T-helper 17 cell (primary cell): ENCODE results near the gene CAMK2D. TPM values are rescaled to one million over a fixed set of nuclear protein-coding genes. Genes with fewer than 3 reads are reported as not detected.
"Not testable (repeated sequence)": the region's sequence is repeated elsewhere in the genome, so short reads cannot be mapped to it uniquely, and the experiment has no call there.

Experiments used
- ATAC-seq: fragments of 150-1000 bp; cut with Tn5 transposase; 2 replicates; pipeline ENCODE4 v1.10.0; 2021; ENCODE audit warnings: mild to moderate bottlenecking, moderate library complexity
- DNase-seq, 3 donors: peaks; one replicate each; pipeline versions ENCODE4 v3.0.0 to v3.0.0-alpha.2; 2020 to 2021
- H3K9me3 ChIP-seq: one replicate; pipeline ENCODE4 v1.7.0; 2013; ENCODE audit warnings: low read length, mild to moderate bottlenecking; ENCODE audit not compliant: control insufficient read depth, poor library complexity, severe bottlenecking
- H3K27ac Mint-ChIP-seq: one replicate; pipeline ENCODE4 v1.8.0; 2022; ENCODE audit warnings: mild to moderate bottlenecking, moderate library complexity, mixed read lengths
- H3K27me3 Mint-ChIP-seq: one replicate; pipeline ENCODE4 v1.8.0; 2022; ENCODE audit warnings: mixed read lengths
- H3K36me3 Mint-ChIP-seq: one replicate; pipeline ENCODE4 v1.8.0; 2022; ENCODE audit warnings: low read depth, mixed read lengths
- H3K4me1 Mint-ChIP-seq: one replicate; pipeline ENCODE4 v1.8.0; 2022; ENCODE audit warnings: mild to moderate bottlenecking, mixed read lengths
- H3K4me3 Mint-ChIP-seq: one replicate; pipeline ENCODE4 v1.8.0; 2022; ENCODE audit warnings: mild to moderate bottlenecking, moderate library complexity, mixed read lengths
- total RNA-seq, 4 donors: library from RNA in 2 of 4; stranded (reverse) in 2 of 4; gene quantifications; one replicate each; pipeline ENCODE4 v1.2.3 and lab custom pipeline; 2022 to 2026

Gene CAMK2D
- total RNA-seq, 2 donors from 2014 or later: 28.6 to 31.6 TPM

GRCh38 chr4:113776679-113777078 lies 15.1 kb upstream of the CAMK2D start:
- Mint-ChIP-seq H3K27ac (no peak overlapping the region), H3K4me1 (peaks cover 2% of the 10 kb centered on the region), H3K4me3 (no peak overlapping the region), H3K36me3 (no peaks in the 10 kb centered on the region), H3K27me3 (no peaks in the 10 kb centered on the region)
- no peaks in the 10 kb centered on the region for H3K9me3 ChIP-seq
- ATAC-seq (no peak), DNase-seq (no peak)

DNA sequence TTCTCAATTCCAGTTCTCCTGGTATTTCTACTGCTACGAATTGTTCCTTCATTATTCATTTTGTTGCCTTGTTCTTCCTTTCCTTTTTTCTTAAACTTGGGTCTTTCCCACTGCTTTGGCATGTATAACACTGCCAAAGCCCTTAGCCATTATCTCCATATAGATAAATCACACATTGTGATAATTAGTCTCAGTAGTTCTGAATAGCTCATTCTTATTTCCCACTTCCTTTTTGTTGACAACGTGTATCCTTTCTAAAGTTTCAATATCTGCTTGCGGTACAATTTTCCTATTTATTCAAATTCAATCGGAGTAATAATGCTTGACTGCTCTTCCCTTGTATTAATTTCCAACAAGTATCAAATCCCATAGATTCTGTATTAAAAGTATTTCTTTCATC lies 14.5 kb upstream of the CAMK2D start:
- no peaks in the 10 kb centered on the region for H3K9me3 ChIP-seq
- H3K4me3 Mint-ChIP-seq: no peak overlapping the region
- no peaks in the 10 kb centered on the region for H3K27me3 Mint-ChIP-seq
- no peak for DNase-seq
- H3K27ac Mint-ChIP-seq: no peak overlapping the region
- H3K4me1 Mint-ChIP-seq: peaks cover 2% of the 10 kb centered on the region
- no peak for ATAC-seq
- no peaks in the 10 kb centered on the region for H3K36me3 Mint-ChIP-seq

DNA sequence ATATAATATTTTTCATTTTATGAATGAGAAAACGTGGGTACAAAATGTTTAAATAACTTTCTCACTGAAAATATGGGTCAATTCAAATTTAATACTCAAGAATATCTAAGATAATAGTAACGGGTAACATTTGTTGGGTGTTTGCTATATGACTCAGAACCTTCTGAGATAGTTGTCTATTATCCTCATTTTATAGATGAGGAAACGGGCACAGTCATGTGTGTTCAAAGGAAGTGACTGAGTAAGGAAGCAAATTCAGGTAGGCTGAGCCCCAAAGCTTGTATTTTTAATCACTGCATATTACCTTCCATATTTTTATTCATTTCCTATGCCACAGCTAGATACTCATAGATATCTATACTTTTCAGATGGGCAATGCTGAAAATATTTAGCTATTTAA lies 12.2 kb upstream of the CAMK2D start:
- no peaks in the 10 kb centered on the region for H3K9me3 ChIP-seq
- Mint-ChIP-seq H3K36me3 (no peaks in the 10 kb centered on the region), H3K27me3 (no peaks in the 10 kb centered on the region), H3K4me3 (no peak overlapping the region), H3K4me1 (peaks cover 2% of the 10 kb centered on the region), H3K27ac (no peak overlapping the region)
- no peak for DNase-seq
- ATAC-seq: no peak

- Mint-ChIP-seq H3K36me3 (no peaks in the 10 kb centered on the region), H3K4me3 (no peak overlapping the region), H3K27ac (no peak overlapping the region), H3K27me3 (no peaks in the 10 kb centered on the region), H3K4me1 (peaks cover 2% of the 10 kb centered on the region)
- H3K9me3 ChIP-seq: no peaks in the 10 kb centered on the region
- no peak for DNase-seq
- no peak for ATAC-seq
Measured at GRCh38 chr4:113773014-113773413, 11.5 kb upstream of the CAMK2D start.

DNA sequence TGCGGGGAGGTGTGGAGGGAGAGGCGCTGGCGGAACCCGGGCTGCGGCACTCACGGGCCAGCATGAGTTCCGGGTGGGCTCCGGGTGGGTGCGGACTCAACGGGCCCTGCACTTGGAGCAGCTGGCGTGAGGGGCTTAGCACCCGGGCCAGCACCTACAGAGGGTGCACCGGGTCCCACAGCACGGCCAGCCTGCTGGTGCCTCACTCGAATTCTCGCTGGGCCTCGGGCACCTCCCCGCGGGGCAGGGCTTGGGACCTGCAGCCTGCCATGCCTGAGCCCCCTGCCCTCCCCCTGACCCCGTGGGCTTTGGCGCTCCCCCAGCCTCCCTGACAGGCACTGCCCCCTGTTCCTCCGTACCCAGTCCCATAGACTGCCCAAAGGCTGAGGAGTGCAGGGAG lies 10.8 kb upstream of the CAMK2D start:
- H3K36me3 Mint-ChIP-seq: no peaks in the 10 kb centered on the region
- ATAC-seq (no peak), DNase-seq (no peak)
- no peak overlapping the region for H3K4me3 Mint-ChIP-seq
- no peak overlapping the region for H3K27ac Mint-ChIP-seq
- H3K4me1 Mint-ChIP-seq: peaks cover 2% of the 10 kb centered on the region
- no peaks in the 10 kb centered on the region for H3K9me3 ChIP-seq
- H3K27me3 Mint-ChIP-seq: no peaks in the 10 kb centered on the region

DNA sequence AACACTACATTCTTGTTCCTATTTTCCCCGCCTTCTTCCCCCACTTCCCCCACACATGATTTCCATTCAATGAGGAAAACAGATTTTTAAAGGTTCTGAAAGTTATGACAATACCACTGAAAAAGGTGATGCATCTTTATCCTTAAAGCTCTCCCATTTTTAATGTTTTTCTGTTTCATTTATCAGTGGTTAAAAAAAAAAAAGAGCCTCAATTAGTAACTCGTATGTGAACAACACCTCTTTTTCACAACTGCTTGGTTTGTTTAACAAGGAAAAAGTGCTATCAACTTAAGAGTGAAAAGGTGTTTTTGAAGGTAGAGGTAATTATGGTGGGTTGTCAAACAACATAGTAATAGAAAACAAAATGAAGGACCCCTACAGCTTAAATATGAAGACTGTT lies 8.2 kb upstream of the CAMK2D start:
- Mint-ChIP-seq H3K27me3 (peaks cover 8% of the 10 kb centered on the region), H3K36me3 (no peaks in the 10 kb centered on the region), H3K4me1 (peaks cover 2% of the 10 kb centered on the region), H3K4me3 (no peak overlapping the region), H3K27ac (no peak overlapping the region)
- DNase-seq (no peak), ATAC-seq (no peak)
- no peaks in the 10 kb centered on the region for H3K9me3 ChIP-seq

- H3K27ac Mint-ChIP-seq: no peak overlapping the region
- no peak overlapping the region for H3K4me3 Mint-ChIP-seq
- DNase-seq (no peak), ATAC-seq (no peak)
- peaks cover 4% of the 10 kb centered on the region for H3K4me1 Mint-ChIP-seq
- H3K36me3 Mint-ChIP-seq: no peaks in the 10 kb centered on the region
- no peaks in the 10 kb centered on the region for H3K9me3 ChIP-seq
- H3K27me3 Mint-ChIP-seq: peaks cover 8% of the 10 kb centered on the region
Measured at GRCh38 chr4:113768952-113769351, 7.4 kb upstream of the CAMK2D start.

DNA sequence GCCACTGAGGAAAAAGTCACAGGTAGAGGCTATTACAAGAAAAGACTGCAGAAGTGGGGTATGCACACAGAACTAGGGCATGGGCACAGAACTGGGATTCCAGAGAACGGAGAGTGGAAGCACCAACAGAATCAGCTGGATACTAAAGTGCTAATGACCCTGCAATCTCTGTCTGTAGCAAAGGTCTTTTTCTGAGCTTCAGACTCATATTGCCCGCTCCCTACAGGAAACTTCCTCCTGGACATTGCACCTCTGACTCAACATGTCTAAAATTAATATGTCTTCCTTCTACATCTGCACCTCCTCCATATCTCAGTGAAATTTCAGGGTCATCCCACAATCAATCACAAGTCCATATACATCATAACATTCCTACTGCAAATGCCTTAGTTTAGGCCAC lies 5.3 kb upstream of the CAMK2D start:
- H3K36me3 Mint-ChIP-seq: no peaks in the 10 kb centered on the region
- no peaks in the 10 kb centered on the region for H3K9me3 ChIP-seq
- H3K4me1 Mint-ChIP-seq: peaks cover 12% of the 10 kb centered on the region
- H3K27me3 Mint-ChIP-seq: peaks cover 8% of the 10 kb centered on the region
- no peak overlapping the region for H3K4me3 Mint-ChIP-seq
- no peak for DNase-seq
- H3K27ac Mint-ChIP-seq: no peak overlapping the region
- no peak for ATAC-seq

GRCh38 chr4:113764720-113765264 lies 3.3 kb upstream of the CAMK2D start:
- no peak for ATAC-seq
- no peak for DNase-seq
- no peaks in the 10 kb centered on the region for H3K9me3 ChIP-seq
- Mint-ChIP-seq H3K27me3 (peaks cover 8% of the 10 kb centered on the region), H3K4me1 (peaks cover 19% of the 10 kb centered on the region), H3K36me3 (peaks cover 2% of the 10 kb centered on the region), H3K4me3 (no peak overlapping the region), H3K27ac (no peak overlapping the region)

DNA sequence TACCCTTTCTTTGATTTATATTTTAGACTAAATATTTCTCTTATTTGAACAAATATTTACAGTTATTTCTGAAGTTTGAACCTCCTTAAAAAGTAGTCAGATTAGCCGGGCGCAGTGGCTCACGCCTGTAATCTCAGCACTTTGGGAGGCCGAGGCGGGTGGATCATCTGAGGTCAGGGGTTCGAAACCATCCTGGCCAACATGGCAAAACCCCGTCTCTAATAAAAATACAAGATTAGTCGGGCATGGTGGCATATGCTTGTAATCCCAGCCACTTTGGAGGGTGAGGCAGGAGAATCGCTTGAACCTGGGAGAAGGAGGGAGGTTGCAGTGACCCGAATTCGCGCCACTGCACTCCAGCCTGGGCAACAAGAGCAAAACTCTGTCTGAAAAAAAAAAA lies 2.4 kb upstream of the CAMK2D start:
- H3K27ac Mint-ChIP-seq: not testable (repeated sequence)

DNA sequence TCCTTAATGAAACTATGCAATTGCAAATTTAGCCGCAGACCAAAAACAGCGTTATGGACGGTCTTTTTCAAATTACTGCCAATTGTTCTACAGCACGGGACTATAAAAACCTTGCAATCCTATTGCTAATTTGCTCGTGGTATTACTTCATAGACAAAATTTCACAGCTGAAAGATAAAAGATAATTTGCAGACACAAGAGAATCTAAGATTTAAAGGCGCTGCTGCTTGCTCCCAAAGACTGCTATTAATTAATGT lies 1.4 kb upstream of the CAMK2D start:
- peak overlapping the region; percentile 99 for H3K27ac Mint-ChIP-seq
- ATAC-seq: no peak

More for the DNA sequence above, 2.4 kb upstream of the CAMK2D start:
- H3K4me3 Mint-ChIP-seq, H3K36me3 Mint-ChIP-seq, H3K27me3 Mint-ChIP-seq, H3K9me3 ChIP-seq, DNase-seq, ATAC-seq: not testable (repeated sequence)
- H3K4me1 Mint-ChIP-seq: peaks cover 19% of the 10 kb centered on the region

DNA sequence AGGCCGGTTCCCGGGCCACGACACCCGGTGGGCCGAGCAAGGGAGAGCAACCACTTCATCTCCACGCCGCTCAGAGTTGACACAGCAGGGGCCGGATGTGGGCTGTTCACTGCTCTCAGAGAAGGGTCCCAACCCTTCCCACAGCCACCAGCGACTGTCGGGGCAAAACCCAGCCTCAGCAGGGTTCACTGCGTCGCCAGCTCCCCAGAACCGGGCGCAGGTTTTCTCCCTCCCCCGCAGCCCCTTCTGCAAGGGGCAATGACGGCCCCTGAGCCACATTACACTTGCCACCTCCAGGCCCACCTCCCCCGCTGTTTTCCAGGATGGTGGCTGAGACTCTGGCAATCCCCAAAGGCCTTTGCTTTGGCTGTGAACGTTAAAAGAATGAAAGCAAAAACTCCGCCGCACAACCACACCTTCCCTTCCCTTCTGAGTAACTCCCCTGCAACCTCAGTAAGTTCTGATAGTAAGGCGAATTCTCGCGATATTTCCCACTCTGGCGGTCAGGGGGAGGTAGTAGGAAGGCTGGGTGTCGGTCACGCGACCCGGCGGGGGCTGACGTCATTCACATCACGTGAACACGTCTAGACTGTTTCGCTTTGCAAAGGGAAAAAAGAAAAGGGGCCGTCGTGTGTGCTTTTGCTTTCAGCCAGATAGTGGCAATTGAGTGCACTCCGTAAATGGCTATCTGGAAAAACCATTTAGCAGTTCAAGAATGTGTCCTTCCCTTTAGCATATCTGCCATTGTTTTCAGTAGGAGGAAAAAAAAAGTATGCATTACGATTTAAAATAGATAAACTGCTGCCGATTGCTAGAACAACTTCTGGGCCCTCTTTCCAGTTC lies 869 bp upstream of the CAMK2D start:
- DNase-seq: peak; percentile 88 to 94 (median 93)
- H3K9me3 ChIP-seq: no peaks in the 10 kb centered on the region
- Mint-ChIP-seq H3K36me3 (peaks cover 4% of the 10 kb centered on the region), H3K4me1 (peaks cover 28% of the 10 kb centered on the region), H3K27ac (peak overlapping the region; percentile 99), H3K4me3 (peak overlapping the region; percentile 99), H3K27me3 (peaks cover 8% of the 10 kb centered on the region)
- peak; percentile 78 for ATAC-seq

More for the DNA sequence above, 1.4 kb upstream of the CAMK2D start:
- Mint-ChIP-seq H3K27me3 (peaks cover 8% of the 10 kb centered on the region), H3K36me3 (peaks cover 2% of the 10 kb centered on the region), H3K4me1 (peaks cover 23% of the 10 kb centered on the region), H3K4me3 (peak overlapping the region; percentile 99)
- H3K9me3 ChIP-seq: no peaks in the 10 kb centered on the region
- DNase-seq: no peak

GRCh38 chr4:113760795-113761619 lies 531 bp downstream of the CAMK2D start:
- Mint-ChIP-seq H3K27me3 (peaks cover 3% of the 10 kb centered on the region), H3K27ac (peak overlapping the region; percentile 99)

More at GRCh38 chr4:113760795-113761619, 531 bp downstream of the CAMK2D start:
- DNase-seq: peak; percentile 20 to 46 (median 33)
- no peaks in the 10 kb centered on the region for H3K9me3 ChIP-seq
- Mint-ChIP-seq H3K4me3 (peak overlapping the region; percentile 99), H3K36me3 (peaks cover 5% of the 10 kb centered on the region), H3K4me1 (peaks cover 39% of the 10 kb centered on the region)
- ATAC-seq: no peak
